GM12801 (cell line): ENCODE data around the gene SEMG2.

Experiments used
- CTCF ChIP-seq: IDR thresholded peaks from one replicate; pipeline ENCODE4 v1.5.1; 2011; ENCODE audit warnings: control low read depth; ENCODE audit not compliant: insufficient read length; ENCODE audit errors: extremely low read depth

SEMG2 gene

GRCh38 chr20:45211569-45212474 lies 9.4 kb upstream of the SEMG2 start:
- TF ChIP-seq CTCF, result no peak

- no peak for TF ChIP-seq CTCF
These were observed 8.3 kb upstream of the SEMG2 start for GRCh38 chr20:45212836-45213235.

GRCh38 chr20:45218124-45218523 lies 3.0 kb upstream of the SEMG2 start:
- TF ChIP-seq CTCF, result no peak

- TF ChIP-seq CTCF, result no peak
These were observed 2.5 kb upstream of the SEMG2 start for GRCh38 chr20:45218636-45219035.

- no peak for TF ChIP-seq CTCF
These were observed 2.0 kb downstream of the SEMG2 start for GRCh38 chr20:45223136-45223535.

- TF ChIP-seq CTCF, result no peak
These were observed 5.1 kb downstream of the SEMG2 start for GRCh38 chr20:45226287-45226686.

- TF ChIP-seq CTCF, result no peak
These were observed 8.3 kb downstream of the SEMG2 start for GRCh38 chr20:45229264-45230056.
